Right ventricle myocardium superior (tissue), 1 donor: ENCODE data around the gene PTGS1. TPM values are rescaled to one million over a fixed set of nuclear protein-coding genes. Genes with fewer than 3 reads are reported as not detected.
A peak's percentile ranks its signal among the peaks of the same experiment; 100 is the strongest.
"Not testable (repeated sequence)": the region's sequence is repeated elsewhere in the genome, so short reads cannot be mapped to it uniquely, and the experiment has no call there.

Experiments
- ATAC-seq: fragments of 200-7000 bp; cut with Tn5 transposase; one replicate; pipeline ENCODE4 v1.9.1; 2020; ENCODE audit warnings: mild to moderate bottlenecking; ENCODE audit not compliant: poor library complexity
- DNase-seq: peaks from one replicate; pipeline ENCODE4 v3.0.0-alpha.2; 2020
- intact Hi-C: fragments of 100-400 bp; cut with DNase I; formaldehyde crosslinking; loops from one replicate; pipeline ENCODE4 v1.11.2; 2022
- long read RNA-seq: library from polyadenylated mRNA; unstranded; transcript quantifications from one replicate; pipeline ENCODE4 v2.0.0, GENCODE V29; 2021
- total RNA-seq: library from RNA; stranded (reverse); fragmentation: NEBNext Ultra II Directional; extraction: Animal tissue kit (Norgen Biotek cat#: 25700); gene quantifications from one replicate; pipeline ENCODE4 v1.2.1, GENCODE V29; 2021
- donor health status: DM: no; HTN: yes; CAD: no; lungs with severe emphysema.

The PTGS1 gene
- 4.0 TPM for total RNA-seq
- long read RNA-seq, full-length matches to known transcripts, result 5 of 10 reads
- long read RNA-seq, partial matches to known transcripts, result 4 of 10 reads
- long read RNA-seq, other reads (novel, unspliced or antisense), result 1 of 10 reads

- intact Hi-C loops, result loop anchor here (10.0 kb wide), 2 partner anchors 84 to 444 kb away; no protein-coding TSS in a partner anchor
- ATAC-seq, result peak; percentile 69
- DNase-seq, result peak; percentile 75
Measured at GRCh38 chr9:122370869-122371755, at the start of gene PTGS1. Gene PTGS1 (plus strand): TSS chr9:122371024. CDS start chr9:122371085, 61 bp downstream.

DNA sequence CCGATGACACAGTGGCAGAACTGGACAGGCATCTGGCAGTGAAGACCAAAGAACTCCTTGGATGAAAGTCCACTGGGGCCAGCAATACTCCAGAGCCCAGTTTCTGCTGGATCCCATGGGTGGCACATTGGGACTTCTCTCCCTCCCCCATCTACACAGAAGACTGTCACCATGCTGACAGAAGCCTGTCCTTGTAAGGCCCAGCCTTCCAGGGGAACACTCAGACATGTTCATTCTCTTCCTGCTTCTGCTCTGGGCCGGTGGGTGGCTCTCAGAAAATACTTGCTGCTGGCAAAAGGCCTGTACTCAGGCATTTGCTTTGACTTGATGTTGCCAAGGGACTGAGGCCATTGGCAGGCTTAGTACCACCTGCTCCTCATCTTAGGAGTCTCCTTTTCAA, 48.3 kb upstream of the PTGS1 start:
- intact Hi-C loops, result no loop called here
- ATAC-seq, result peak; percentile 34
- no peak for DNase-seq

DNA sequence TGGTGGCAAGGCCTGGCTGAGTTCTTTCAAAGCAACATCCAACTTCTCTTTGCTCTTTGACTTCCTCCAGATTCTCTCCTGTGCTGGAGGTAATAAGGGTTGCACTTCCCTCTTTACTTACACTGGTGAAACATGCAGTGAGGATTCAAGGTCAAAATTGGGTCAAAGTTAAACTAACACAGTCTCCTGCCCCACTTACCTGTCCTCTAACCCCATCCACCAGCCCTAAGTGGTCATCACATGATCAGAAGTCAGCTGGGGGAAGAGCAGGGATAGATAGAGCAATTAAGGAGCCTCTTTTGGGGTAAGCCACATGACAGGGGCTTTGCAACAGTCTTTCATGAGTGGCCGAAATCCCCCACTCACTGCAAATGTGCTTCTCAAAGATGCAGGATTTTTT, 46.2 kb upstream of the PTGS1 start:
- intact Hi-C loops, DNase-seq, ATAC-seq: not testable (repeated sequence)

GRCh38 chr9:122325124-122325523, 45.7 kb upstream of the PTGS1 start:
- DNase-seq (no peak), ATAC-seq (peak; percentile 16)
- intact Hi-C loops, result no loop called here

GRCh38 chr9:122327175-122327574, 43.6 kb upstream of the PTGS1 start:
- no peak for DNase-seq
- intact Hi-C loops, result no loop called here

GRCh38 chr9:122329597-122329996, 41.2 kb upstream of the PTGS1 start:
- DNase-seq (no peak), ATAC-seq (peak; percentile 67)
- intact Hi-C loops, result no loop called here

More at GRCh38 chr9:122327175-122327574, 43.6 kb upstream of the PTGS1 start:
- ATAC-seq, result no peak

- intact Hi-C loops, DNase-seq, ATAC-seq: not testable (repeated sequence)
Measured at GRCh38 chr9:122330466-122330865, 40.4 kb upstream of the PTGS1 start.

DNA sequence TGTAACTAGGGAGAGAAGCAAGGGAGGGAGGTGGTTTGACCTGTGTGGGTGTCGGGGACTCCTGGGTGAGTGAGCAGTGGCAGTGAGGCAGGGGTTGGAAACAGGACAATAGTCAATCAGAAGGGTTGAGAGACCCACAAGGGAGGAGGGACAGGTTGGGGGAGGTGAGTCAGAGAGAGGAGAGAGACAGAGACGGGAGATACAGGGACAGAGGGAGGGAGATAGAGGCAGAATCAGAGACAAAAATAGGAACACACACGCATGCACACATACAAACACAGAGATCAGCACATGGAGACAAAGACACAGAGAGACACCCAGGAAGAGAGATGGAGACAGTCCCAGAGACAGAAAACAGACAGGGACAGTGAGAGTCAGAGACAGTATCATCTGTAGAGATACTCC, 39.3 kb upstream of the PTGS1 start:
- no peak for ATAC-seq
- intact Hi-C loops, result no loop called here

GRCh38 chr9:122332083-122332482, 38.7 kb upstream of the PTGS1 start:
- ATAC-seq (no peak), DNase-seq (no peak)
- intact Hi-C loops, result no loop called here

More for the DNA sequence above, 39.3 kb upstream of the PTGS1 start:
- DNase-seq, result no peak

- DNase-seq, result no peak
- intact Hi-C loops, result no loop called here
- no peak for ATAC-seq
Measured at GRCh38 chr9:122332644-122333043, 38.2 kb upstream of the PTGS1 start.

GRCh38 chr9:122333169-122333808, 37.5 kb upstream of the PTGS1 start:
- ATAC-seq (no peak), DNase-seq (no peak)
- intact Hi-C loops, result no loop called here

DNA sequence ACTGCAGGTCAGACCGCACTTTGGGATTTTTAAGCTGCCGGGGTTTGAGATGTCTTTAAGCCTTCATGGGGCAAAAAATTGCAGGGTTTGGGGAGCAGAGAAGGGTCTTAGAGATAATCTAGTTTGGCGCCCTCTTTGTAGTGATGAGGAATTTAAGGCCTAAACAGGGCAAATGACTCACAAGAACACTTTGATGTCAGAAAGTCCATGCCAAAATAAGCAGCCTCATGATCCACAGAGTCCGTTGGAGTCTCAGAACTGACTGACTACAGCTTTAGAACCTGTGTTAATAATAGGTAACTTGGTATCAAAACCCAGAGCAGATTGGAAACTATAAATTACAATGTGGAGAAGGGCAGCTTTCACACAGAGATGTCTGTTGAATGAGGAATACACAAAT, 35.9 kb upstream of the PTGS1 start:
- intact Hi-C loops, result no loop called here
- ATAC-seq, result no peak
- DNase-seq, result no peak

DNA sequence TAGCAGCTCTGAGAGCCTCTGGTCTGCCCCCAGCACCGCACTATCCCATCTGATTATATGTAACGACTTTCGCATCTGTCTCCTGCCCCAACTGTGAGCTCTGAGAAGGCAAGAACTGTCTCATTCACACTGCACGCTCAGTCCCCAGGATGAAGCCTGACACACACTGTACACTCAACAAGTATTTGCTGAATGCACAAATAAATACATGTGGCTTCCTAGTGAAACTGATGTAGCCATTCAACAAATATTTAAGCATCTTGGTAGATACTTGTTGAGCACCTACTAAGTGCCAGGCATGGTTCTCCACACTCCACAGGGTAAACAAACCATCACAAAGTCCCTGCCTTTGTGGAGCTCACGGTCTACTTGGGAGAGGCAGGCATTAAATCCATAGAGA, 34.6 kb upstream of the PTGS1 start:
- ATAC-seq, result no peak
- no peak for DNase-seq
- intact Hi-C loops, result no loop called here

DNA sequence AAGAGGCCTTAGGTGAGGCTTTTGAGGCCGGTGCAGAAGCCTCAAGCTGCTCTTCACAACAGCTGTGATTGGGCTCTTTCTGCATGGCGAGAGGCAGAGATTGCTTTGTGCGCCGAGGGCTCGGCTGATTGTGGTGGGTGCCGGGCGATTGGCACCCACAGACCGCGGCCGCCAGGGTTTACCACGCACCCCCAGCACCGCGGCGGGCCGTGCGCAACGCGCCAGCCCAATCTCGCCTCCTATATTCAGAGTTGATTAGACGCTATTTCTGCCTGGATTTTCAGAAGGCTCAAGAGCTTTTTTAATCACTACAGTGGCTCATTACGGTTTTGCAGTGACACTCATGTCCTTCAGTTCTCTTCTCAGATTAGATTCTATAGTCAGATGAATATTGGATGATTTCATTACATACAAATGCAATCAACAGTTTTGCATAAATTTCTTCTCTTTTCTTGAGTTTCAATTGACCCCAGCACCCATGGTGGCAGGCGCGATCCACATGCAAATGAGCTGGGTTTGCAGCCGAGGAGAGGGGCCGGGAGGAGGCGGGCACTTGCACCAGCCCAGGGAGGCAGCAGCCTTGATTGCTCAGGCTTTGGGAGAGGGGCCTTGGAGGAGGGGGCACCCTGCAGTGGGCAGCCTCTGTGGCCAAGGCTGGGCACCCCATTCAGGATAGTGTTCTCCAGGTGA, 33.8 kb upstream of the PTGS1 start:
- no peak for DNase-seq
- ATAC-seq, result no peak
- intact Hi-C loops, result no loop called here

DNA sequence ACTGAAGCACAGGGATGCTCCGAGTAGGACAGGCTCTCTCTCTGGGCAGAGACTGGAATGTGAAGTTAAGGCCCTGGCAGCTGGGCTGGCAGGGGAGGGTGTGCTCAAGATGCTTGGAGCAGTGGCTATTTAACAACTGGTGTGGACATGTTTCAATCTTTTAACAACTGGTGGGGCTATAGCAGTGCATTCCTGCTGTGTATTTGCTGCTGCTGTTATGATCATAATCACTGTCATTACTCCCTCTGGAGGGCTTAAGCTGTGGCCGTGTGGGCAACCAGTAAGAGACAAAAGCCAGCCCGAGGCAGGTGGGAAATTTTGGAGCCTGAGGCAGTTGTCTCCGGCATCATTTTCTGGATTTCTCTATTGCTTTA, 33.3 kb upstream of the PTGS1 start:
- intact Hi-C loops, result no loop called here
- DNase-seq, result no peak
- no peak for ATAC-seq

DNA sequence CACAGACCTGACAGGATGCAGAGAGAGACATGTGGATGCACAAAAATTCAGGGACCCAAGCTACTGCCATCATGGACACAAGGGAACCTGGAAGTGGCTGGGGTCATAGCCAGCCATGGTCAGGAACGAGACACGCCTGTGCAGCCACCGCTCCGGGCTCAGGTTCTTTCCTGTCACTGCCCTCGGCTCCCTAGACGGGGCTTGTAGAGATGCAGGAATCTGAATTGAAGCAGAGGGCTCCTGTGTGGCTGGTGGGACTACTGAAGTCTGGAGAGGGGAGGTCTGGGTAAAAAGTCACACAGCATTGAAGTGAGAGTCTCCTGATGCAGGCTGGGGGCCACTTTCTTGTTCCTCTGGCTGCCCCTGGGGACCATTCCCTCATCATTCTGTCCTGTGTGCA, 32.3 kb upstream of the PTGS1 start:
- ATAC-seq (no peak), DNase-seq (no peak)
- intact Hi-C loops, result no loop called here

DNA sequence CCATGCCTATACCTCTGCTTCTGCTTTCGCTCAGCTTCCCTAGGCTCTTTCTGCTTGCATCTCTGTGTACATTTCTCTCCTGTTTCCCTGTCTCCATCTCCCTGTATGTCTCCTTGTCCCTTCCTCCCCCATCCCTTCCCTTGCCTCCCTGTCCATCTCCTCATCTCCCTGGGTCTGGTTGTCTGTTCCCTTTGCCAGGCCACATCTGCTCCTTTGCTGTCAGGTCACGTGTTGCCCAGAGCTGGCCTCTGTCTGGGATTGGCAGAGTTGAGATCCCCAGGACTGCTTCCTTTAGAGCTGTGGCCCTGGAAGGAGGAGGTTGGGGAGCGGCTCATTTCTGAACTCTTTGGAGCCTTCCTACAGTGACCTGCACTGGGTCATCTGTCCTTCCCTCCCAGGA, 31.8 kb upstream of the PTGS1 start:
- no peak for DNase-seq
- intact Hi-C loops, result no loop called here
- no peak for ATAC-seq

GRCh38 chr9:122339579-122339978, 31.2 kb upstream of the PTGS1 start:
- intact Hi-C loops, result no loop called here
- DNase-seq, result no peak
- ATAC-seq, result no peak

GRCh38 chr9:122340161-122340560, 30.7 kb upstream of the PTGS1 start:
- no peak for DNase-seq
- ATAC-seq, result no peak
- intact Hi-C loops, result no loop called here
